ENCODE results near the gene KLHL29. TPM values are rescaled to one million over a fixed set of nuclear protein-coding genes. Genes with fewer than 3 reads are reported as not detected.

KLHL29 gene
- total RNA-seq, 1 experiment from 2014 or later = 2.4 TPM

- no peak overlapping the region for H3K56ac ChIP-seq (ENCODE audit: insufficient read length, low read depth, low read length)
- H3K23me2 ChIP-seq (ENCODE audit: insufficient read length, low read depth, low read length, poor library complexity, severe bottlenecking) = no peaks in the 10 kb centered on the region
- no peaks in the 10 kb centered on the region for H4K20me1 ChIP-seq (ENCODE audit: control insufficient read depth, insufficient read depth, insufficient read length)
- H3K79me1 ChIP-seq (ENCODE audit: insufficient read depth, low read depth, low read length, poor library complexity, severe bottlenecking) = no peaks in the 10 kb centered on the region
- no peaks in the 10 kb centered on the region for H3K36me3 Mint-ChIP-seq (ENCODE audit: insufficient read depth in 1 of 3, low read depth in 3 of 3)
- H3K9ac ChIP-seq (ENCODE audit: extremely low read depth, insufficient read length, low read length) = no peak overlapping the region
- peaks cover 29 to 36% of the 10 kb centered on the region in 2 experiments for H3K4me1 Mint-ChIP-seq
- peaks cover 6% of the 10 kb centered on the region for H3K27me3 Mint-ChIP-seq (ENCODE audit: low read depth)
- no peak overlapping the region for H2BK20ac ChIP-seq (ENCODE audit: low read depth, low read length, poor library complexity, severe bottlenecking)
- peaks cover 3% of the 10 kb centered on the region for H3K4me1 ChIP-seq (ENCODE audit: insufficient read depth, low read length)
- H3K27ac Mint-ChIP-seq = no peak overlapping the region
- H2BK12ac ChIP-seq (ENCODE audit: insufficient read length, low read depth, low read length) = no peak overlapping the region
- H2AFZ ChIP-seq (ENCODE audit: low read length) = no peak overlapping the region
- H3T11ph ChIP-seq (ENCODE audit: low read length) = no peak overlapping the region
- H3K18ac ChIP-seq (ENCODE audit: insufficient read length, low read depth, low read length) = no peak overlapping the region
- no peak overlapping the region for H3K23ac ChIP-seq (ENCODE audit: insufficient read length, low read depth, low read length)
- no peak overlapping the region for H4K8ac ChIP-seq (replicated peaks; ENCODE audit: insufficient read length, low read depth, low read length)
- TF ChIP-seq, protein P1, sequence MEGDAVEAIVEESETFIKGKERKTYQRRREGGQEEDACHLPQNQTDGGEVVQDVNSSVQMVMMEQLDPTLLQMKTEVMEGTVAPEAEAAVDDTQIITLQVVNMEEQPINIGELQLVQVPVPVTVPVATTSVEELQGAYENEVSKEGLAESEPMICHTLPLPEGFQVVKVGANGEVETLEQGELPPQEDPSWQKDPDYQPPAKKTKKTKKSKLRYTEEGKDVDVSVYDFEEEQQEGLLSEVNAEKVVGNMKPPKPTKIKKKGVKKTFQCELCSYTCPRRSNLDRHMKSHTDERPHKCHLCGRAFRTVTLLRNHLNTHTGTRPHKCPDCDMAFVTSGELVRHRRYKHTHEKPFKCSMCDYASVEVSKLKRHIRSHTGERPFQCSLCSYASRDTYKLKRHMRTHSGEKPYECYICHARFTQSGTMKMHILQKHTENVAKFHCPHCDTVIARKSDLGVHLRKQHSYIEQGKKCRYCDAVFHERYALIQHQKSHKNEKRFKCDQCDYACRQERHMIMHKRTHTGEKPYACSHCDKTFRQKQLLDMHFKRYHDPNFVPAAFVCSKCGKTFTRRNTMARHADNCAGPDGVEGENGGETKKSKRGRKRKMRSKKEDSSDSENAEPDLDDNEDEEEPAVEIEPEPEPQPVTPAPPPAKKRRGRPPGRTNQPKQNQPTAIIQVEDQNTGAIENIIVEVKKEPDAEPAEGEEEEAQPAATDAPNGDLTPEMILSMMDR (conservative IDR thresholded peaks at IDR 0.05) = peak; percentile 28; the same call in 2 of the 3 replicates
- no peak overlapping the region for H2BK5ac ChIP-seq (ENCODE audit: insufficient read length, low read length)
- no peak overlapping the region for H3K4me3 Mint-ChIP-seq
- H3K14ac ChIP-seq (ENCODE audit: insufficient read depth, low read length) = no peak overlapping the region
- H2AK5ac ChIP-seq (ENCODE audit: insufficient read length, low read length) = no peak overlapping the region
- no peaks in the 10 kb centered on the region for H3K27me3 ChIP-seq (ENCODE audit: insufficient read depth, low read length)
- no peaks in the 10 kb centered on the region for H3K9me3 Mint-ChIP-seq
- no peak overlapping the region for H3K4ac ChIP-seq (ENCODE audit: low read depth, low read length)
- H3K4me2 ChIP-seq (ENCODE audit: insufficient read depth, insufficient read length, low read length) = no peak overlapping the region
- no peak overlapping the region for H2BK15ac ChIP-seq (ENCODE audit: low read depth, low read length)
- no peak overlapping the region for H4K91ac ChIP-seq (ENCODE audit: insufficient read length, low read depth, low read length)
- no peak overlapping the region for H3K27ac ChIP-seq (ENCODE audit: insufficient read length, low read depth, low read length)
- no peaks in the 10 kb centered on the region for H3K9me3 ChIP-seq (ENCODE audit: control insufficient read depth, low read depth, low read length)
- H2BK120ac ChIP-seq (ENCODE audit: low read depth, low read length, poor library complexity, severe bottlenecking) = no peak overlapping the region
- no peak for DNase-seq
- no CpG with 5 or more reads among the region's 4 CpGs for WGBS (ENCODE audit: extremely low coverage, insufficient read length, low lambda C conversion rate)
- no peak overlapping the region for H4K5ac ChIP-seq (ENCODE audit: insufficient read length, low read depth, low read length)
- no peaks in the 10 kb centered on the region for H3K79me2 ChIP-seq (ENCODE audit: insufficient read depth, low read length)
These were observed 134.3 kb downstream of the KLHL29 start for GRCh38 chr2:23519334-23519651.
